GM18499 (cell line): ENCODE results near the gene PAIP1.
A peak's percentile ranks its signal among the peaks of the same experiment; 100 is the strongest.
"Not testable (repeated sequence)": the region's sequence is repeated elsewhere in the genome, so short reads cannot be mapped to it uniquely, and the experiment has no call there.

Experiments
- ATAC-seq: cut with Tn5 transposase; IDR thresholded peaks from one replicate; pipeline ENCODE4 v1.9.1; 2021; ENCODE audit warnings: moderate number of reproducible peaks; ENCODE audit not compliant: insufficient read depth, unreplicated experiment

PAIP1 gene

GRCh38 chr5:43530648-43531047, 26.2 kb downstream of the PAIP1 start:
- no peak for ATAC-seq

GRCh38 chr5:43523662-43524072, 33.2 kb downstream of the PAIP1 start:
- no peak for ATAC-seq

DNA sequence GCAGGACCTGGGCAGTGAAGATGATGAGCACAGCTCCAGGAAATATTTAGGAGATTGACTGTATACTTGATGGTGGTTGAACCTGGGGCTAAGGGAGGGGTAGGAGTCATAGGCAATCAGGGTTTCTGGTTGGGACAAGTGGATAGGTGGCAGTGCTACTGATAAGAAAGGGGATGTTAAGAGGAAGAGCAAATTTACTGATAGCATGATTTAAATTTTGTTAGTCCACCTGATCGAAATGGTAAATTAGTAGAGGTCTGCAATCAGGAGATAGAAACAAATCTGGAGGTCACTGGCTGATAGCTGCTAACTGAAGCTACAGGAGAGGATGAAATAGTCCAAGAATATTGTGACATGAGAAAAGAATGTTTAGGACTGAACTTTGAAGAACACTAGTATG, 36.3 kb downstream of the PAIP1 start:
- ATAC-seq: no peak

GRCh38 chr5:43515678-43516048, 41.2 kb downstream of the PAIP1 start:
- no peak for ATAC-seq

DNA sequence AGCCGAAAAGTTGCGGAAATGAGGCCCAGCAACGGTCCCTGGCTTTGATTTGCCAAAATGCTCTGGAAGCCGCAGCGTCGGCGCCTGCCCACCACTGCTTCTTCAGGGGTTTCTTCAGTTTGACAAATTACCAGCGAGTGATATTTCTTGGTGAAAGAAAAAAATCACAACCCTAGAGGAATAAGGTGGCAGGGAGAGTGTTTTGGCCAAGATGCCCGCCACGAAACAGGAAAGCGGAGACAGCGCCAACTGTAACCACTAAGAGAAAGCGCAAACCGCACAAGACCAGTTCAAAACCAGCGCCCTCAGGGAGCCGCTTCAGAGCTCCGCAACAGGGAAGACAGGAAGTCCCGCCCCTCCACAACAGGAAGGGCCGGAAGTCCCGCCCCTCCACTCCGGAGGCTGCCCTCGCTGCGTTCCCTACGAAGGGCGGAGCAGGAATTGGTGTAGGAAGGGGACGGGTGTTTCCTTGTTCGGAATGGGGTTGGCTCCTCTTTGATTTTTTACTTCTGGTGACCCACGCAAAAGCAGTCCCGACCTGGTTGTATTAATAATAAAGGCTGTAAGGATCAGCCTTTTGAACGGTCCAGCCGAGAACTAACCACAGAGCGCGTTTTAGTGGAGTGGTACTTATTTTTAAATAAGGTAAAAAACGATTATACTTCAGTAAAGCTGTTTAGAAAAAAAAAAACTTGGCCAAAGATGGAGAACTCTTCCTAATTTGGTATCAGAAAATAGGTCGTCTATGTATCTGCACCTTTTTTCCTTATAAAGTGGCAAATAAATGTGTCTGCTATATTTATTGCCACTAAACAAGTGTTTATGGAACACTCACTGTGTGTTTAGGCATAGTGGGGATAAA, 41.8 kb downstream of the PAIP1 start, which contains the start of gene C5orf34:
Gene C5orf34 (minus strand): TSS at position 333 of the 862 bp plus-strand sequence. CDS start 5,809 bp downstream, outside the sequence.
- peak; percentile 90 for ATAC-seq

GRCh38 chr5:43514471-43514815, 42.4 kb downstream of the PAIP1 start:
- ATAC-seq: peak; percentile 11

GRCh38 chr5:43514025-43514424, 42.9 kb downstream of the PAIP1 start:
- ATAC-seq: no peak

DNA sequence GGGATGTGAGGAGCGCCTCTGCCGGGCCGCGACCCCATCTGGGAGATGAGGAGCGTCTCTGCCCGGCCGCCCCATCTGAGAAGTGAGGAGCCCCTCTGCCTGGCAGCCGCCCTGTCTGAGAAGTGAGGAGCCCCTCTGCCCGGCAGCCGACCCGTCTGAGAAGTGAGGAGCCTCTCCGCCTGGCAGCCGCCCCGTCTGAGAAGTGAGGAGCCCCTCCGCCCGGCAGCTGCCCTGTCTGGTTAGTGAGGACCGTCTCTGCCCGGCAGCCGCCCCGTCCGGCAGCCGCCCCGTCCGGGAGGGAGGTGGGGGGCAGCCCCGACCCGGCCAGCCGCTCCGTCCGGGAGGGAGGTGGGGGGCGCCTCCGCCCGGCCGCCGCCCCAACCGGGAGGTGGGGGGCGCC, 45.8 kb downstream of the PAIP1 start:
- ATAC-seq: not testable (repeated sequence)

- ATAC-seq: no peak
Observed at GRCh38 chr5:43498581-43498980, 58.3 kb downstream of the PAIP1 start.

GRCh38 chr5:43497311-43498104, 59.4 kb downstream of the PAIP1 start:
- no peak for ATAC-seq

GRCh38 chr5:43491326-43491725, 65.6 kb downstream of the PAIP1 start:
- ATAC-seq: no peak

GRCh38 chr5:43486353-43486752, 70.5 kb downstream of the PAIP1 start:
- no peak for ATAC-seq

- no peak for ATAC-seq
Observed at GRCh38 chr5:43485406-43485805, 71.5 kb downstream of the PAIP1 start.

GRCh38 chr5:43484106-43484849, 72.6 kb downstream of the PAIP1 start:
- peak; percentile 57 for ATAC-seq

DNA sequence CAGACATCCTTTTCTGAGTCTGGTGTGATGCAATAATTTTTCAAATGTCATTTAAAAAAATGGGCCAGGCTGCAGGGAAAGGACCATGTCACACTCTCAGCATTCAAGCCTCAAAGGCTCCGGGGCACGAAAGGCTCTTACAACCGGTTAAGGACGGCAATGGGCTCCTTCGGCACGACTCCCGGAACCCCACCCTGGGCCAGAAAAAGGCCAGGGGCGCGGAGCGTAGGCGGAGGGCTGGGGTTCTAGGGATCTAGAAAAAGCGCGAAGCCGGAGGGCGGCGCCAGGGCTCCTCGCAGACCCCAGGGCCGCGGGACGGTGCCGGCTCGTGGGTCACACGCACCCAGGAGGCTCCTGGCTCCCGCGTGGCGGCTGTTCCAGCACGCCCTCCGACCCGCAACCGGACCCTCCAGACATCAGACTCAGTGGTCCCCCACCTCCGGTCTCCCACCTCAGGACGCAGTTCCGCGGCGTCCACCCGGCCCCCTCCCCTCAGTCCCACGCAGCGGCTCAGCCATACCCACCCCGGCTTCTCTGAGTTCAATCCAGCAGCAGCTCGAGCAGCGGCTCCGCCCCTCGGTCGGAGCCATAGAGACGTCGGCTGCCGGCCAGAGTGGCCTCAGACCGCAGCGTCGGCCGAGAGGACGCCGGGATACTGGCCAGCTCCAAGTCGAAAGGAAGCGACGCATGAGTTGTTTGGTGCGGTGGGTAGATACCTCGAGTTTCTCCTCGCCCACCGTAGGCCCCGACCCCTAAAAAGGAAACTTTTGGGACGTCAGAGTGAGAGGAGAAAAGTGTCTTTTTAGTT, 73.4 kb downstream of the PAIP1 start, which contains the start of gene TMEM267:
Gene TMEM267 (minus strand): TSS at position 568 of the 808 bp plus-strand sequence. CDS start 29,896 bp downstream, outside the sequence.
- peak; percentile 37 for ATAC-seq

DNA sequence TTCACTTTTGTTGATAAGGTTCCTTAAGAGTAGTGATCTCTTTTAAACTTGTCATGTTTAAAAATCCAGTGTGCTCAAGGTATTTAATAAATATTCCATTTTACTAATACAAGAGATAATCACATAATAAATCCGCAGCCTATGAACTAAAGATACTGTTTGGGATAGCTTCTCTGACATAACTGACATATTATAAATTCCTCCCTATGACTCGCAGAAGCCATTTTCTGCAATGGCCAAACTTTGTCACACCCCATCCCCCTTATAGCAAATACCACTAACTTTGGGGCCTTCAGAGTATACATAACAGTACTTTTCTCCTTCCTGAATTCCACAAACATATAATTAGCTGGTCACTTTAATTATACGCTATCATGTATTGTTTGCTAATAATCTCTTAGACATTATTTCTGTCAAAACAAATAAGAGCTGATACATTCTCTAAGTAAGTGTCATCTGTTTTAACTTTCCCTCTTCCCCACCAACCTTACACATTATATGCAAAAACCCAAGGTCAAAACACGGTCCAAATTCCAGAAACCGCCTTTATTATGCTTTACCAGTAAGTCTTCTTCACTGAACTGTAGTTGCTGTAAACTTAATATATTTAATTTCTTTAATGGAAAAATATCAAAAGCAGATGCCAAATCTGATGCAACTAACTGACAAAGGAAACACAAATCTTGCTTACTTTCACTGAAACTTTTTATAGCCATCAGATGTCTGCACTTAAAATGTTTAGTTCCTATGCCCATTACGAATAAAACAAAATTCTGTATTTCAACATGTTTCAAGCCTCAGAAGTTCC, 74.2 kb downstream of the PAIP1 start:
- no peak for ATAC-seq
